NCI-H1930 (cell line): Measurements from ENCODE around the gene WSCD2.

ENCODE experiments used
- DNase-seq, 2 experiments: peaks; one replicate each; lab custom pipeline; 2025; lab: John Stamatoyannopoulos, UW

Gene WSCD2

DNA sequence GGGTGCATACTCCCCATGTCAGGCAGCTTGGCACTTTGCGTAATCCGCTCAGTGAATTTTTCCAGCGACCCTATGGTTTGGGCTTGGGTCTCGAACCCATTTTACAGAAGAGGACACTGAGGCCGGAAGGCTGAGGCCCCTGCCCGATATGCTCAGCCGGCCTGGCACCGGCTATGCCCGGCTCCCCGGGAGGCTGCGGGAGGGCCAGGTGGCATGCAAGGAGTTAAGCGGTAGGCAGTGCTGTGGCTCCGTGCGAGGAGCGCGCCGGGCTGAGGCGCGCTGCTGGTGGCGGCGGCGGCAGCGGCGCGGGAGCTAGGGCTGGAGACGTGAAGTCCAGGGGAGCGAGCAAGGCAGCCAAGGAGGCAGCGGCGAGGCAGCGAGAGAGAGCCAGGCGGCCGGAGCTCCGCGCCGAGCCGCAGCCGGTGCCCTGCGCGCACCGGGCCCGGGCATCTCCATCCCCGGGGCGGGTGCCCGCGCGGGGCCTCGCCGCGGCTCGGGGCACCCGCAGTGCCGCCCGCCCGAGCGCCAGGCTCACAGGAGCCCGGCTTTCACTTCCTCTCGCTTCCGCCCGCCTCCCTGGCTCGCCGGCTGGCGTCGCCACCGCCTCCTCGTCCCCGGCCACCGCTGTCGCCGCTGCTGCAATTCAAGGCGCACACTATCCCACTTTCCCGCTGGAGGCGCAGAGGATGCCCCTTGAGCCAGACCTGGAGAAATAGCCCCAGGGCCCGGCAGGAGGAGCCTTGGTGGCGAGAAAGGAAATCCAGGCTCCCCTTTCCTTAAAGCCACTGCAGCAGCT lies at the start of gene WSCD2:
Gene WSCD2, plus strand, starts transcription at position 272 of the 796 bp plus-strand sequence. CDS start 66,545 bp downstream, outside the sequence.
- peak; percentile 31 to 76 for DNase-seq

DNA sequence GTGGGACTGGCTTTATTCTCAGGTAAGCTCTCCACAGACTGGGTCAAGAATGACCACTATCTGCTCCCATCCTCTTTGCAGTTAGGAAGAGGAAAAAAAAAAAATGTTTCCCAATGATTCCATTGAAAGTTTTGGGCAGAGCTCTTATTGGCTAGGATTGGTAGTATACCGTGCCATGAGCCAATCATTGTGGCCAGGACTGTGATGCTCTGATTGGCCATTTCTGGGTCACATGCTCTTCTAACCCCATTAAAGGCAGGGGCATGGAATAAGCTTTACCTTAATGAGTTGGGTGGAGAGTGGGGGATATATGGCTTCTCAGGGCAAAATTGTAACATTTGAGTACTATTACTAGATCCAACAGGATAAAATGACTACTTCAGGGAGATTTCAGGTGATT lies 49.4 kb upstream of the WSCD2 start:
- no peak for DNase-seq

GRCh38 chr12:108080363-108080762 lies 48.7 kb upstream of the WSCD2 start:
- no peak for DNase-seq

DNA sequence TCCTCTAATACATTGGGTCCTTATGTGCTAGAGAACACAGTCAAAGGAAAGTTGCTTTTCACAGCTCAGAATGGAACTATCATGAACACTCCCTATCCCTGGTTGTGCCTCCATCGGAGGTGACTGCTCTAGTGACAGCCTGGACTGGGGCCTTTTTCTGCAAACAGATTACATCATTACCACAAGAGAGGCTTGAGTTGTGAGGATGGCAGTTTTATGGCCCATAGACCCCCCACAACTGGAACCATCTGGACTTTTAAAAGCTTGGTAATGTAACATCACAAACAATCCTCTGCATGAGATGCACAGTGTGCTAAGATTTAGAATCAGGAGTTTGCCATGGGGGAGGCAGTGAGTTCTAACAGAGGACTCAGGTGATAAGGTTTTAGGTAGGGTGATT lies 46.6 kb upstream of the WSCD2 start:
- no peak for DNase-seq

DNA sequence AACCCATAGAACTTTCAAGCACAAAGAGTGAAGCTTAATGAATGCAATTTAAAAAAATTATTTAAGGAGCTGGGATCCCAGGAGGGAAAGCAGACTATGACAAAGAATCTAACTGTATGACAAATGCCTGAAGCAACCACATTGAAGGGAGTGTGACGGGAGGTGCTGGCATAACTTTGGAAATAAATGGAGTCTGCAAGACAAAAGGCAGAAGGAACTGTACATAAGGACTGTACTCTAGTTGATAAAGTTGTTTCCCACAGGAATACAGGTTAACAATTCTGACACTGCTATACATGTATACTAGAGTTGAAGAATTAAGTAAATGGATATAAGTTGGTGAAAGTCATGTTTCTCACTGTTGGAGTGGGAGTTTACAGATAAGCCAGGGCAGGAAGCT lies 41.2 kb upstream of the WSCD2 start:
- DNase-seq, result no peak

- peak in 1 of 2 experiments; percentile 5 for DNase-seq
These were observed 38.8 kb upstream of the WSCD2 start for GRCh38 chr12:108090107-108090899.

DNA sequence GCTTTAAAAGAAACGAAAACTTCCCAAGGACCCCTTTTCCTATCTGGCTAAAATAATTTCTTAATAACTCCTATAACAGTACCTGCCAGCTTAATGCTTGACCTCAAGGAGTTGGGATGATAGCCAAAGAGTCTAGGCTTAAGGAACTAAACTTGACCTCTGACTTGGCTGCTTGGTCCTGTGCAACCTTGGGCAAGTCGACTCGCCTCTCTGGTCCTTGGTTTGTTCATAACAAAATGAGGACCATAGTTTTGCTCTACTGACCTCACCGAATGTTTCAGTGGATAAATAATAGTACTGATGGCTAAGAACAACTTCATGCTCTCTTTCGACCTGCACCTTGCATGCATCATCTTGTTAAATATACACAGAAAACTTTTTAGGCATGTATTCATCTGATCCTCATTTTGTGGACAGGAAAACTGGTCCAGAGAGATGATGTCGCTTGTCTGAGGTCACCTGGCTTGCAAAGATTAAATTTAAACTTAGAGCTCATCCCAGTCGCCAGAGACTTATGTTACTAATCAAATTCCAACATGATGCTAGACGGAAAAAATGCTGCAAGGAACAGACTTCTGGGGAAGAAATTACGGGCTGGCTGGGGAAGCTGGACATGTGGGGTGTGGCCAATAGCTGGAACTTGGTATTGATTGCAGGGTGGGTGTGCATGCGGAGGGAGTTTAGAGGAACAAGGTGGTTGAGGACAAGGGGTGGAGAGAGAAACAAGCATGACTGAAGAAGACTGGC lies 38.0 kb upstream of the WSCD2 start:
- no peak for DNase-seq

- no peak for DNase-seq
These were observed 37.4 kb upstream of the WSCD2 start for GRCh38 chr12:108091679-108092051.

DNA sequence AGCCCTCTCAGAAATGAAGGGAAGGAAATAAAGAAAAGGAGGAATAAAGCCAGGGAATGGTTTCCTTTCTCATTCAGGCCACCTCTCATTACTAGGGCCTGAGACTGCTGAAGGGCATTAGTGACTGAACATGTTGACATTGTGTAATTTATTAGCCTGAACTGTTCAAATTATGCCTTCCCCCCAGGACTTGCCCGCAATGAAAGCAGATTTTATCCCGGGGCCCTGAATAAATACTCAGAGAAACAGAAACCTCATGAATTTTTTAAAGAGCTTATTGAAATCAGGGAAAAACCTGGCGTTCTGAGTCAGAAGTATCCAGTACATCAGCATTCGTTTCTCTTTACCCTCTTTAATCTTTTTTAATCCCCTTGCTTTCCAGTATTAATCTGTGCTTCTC lies 35.9 kb upstream of the WSCD2 start:
- DNase-seq, result no peak

DNA sequence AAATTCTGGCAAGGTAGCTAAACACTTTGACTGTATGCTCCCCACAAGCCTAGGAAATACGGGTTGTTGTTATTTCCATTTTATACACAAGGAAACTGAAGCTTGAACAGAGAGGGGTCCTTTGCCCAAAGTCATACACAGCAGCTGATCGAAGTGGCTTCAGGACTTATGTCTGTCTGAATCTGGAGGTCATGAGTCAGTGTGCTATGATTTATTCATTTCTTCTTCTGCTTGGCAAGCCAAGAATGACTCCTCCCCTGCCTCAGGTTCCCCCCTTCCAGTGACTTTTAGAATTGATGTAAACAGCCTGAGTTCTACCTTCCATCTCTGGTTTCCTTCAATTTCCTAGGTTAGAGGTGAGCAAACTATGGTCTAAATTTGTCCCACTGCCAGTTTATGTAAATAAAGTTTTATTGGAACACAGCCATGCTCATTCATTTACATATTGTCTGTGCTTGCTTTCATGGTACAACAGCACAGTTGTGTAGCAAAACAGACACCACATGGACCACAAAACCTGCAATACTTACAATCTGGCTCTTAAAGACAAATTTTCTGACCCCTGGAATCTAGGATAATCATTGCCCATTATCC lies 34.9 kb upstream of the WSCD2 start:
- no peak for DNase-seq

DNA sequence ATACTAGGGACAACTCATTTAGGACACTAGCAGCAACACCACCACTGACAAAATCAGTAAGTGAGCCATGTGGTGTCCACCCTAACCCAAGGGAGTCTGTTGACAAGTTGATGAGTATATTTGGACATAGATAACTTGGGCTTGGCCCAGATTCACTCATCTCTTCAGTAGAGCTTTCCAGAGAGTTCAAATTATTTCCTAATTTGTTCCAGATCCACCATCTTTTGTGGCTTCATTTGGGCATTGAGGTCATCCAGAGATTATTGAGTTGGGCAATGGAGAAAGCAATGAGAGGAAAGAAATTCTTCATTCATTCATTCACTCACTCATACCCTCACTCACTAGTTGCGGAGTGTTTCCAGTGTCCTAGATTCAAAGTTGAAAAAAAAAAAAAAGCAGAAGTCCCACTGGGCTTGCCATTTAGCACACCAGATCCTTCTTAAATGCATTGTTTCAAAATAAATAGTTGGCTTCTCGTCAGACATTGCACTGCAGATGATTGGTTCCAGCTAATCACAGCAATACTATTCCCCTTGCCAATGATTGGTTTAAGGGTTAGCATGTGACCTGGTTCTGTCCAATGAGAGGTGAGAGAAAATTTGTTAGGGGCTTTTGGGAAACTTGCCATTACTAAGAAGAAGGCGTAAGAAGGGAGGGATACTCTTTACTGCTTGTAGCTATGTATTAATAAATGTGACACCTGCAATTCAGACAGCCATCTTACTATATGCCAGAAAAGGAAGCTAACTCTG lies 31.8 kb upstream of the WSCD2 start:
- no peak for DNase-seq

- DNase-seq, result no peak
These were observed 30.7 kb upstream of the WSCD2 start for GRCh38 chr12:108098374-108098773.

DNA sequence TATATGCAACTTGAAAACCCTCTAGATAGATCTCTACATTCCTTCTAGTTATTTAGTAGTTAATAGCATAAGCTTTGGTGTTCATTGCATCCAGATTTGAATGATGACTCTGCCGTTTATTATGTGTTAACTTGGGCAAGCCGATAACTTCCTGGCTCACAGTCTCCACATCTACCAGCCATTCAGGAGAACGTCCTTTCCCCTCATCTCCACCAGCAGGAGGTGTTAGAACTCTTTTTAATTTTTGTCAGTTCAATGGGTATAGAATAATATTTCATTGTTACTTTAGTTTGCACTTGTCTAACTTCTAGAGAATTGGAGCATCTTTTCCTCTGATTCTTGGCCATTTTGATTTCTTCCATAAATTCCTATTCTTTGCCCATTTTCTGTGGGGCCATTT lies 30.0 kb upstream of the WSCD2 start:
- DNase-seq, result no peak

- no peak for DNase-seq
These were observed 29.2 kb upstream of the WSCD2 start for GRCh38 chr12:108099778-108100489.

DNA sequence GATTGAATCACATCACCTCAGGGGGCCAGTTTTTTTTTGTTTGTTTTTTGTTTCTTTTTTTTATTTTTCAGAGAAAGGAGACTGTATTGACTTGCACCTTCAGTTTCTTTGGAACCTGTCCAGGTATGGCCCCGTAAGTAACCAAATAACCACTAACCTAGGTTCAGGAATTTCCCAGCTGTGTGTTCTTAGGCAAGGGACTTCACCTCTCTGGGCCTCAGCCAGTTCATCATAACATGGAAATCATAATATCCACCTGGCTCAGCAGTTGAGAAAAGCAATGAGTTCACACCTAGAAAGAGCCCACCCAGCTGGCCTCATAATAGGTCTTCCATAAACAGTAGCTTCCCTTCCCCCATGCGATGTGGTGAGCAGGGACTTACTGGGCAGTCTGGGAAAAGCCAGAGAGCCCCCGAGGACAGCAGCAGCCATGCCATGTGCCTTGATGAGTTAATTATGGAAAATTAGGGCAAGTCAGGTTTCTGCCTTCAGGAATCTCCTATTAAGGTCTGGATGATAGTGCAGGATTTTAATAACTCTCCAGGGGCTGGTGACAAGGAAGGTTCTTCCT lies 27.4 kb upstream of the WSCD2 start:
- no peak for DNase-seq

DNA sequence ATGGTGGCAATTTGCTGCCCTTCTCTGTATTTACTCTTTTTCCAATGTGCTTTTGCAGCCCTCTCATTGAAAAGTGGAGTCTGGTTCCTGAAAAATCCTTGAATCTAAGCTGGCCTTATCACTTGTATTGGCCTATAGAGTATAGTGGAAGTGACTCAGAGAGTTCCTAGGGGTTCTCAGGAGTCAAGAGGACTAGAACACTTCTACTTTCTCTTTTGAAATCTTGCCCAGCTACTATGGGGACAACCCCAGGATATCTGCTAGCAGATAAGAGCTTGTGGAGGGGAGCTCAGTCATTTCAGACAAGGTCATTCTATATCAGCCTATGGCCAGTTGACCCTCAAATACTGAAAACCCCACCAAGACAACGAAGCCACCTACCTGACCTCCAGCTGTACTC lies 26.7 kb upstream of the WSCD2 start:
- DNase-seq, result no peak

DNA sequence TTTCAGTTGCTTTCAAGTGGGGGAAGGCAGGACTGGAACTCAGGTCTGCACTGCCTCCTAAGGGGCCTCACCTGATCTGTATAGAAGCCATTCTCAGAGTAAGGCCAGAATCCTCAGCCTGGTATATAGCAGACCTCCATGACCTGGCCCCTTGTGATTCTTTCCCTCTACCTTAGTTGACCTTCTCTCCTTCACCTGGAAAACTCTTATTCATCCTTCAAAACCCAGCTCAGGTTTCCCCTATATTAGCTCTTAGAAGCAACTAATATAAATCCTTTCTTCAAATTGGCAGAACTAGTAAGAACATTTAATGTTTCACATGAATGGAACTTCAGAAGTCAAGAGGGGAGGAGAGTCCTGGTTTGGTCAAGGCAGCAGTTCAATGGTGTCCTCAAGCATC lies 26.0 kb upstream of the WSCD2 start:
- no peak for DNase-seq

DNA sequence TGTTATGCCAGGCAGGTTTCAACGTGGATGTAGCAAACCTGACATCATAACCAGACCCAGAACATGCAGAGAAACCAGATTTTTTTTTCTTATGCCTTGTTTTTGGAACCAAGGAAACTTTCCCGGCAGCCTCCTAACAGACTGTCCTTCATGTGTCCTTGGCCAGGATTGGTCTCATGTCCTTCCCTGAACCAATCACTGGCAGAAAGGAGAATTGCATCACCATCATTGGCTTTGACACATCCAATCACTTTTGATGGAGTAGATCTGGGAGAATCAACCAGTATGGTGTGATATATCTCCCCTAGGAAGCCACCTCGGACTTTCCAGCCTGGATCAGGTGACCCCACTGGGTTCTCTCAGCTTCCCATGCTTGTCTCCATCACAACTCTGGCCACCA lies 25.6 kb upstream of the WSCD2 start:
- DNase-seq, result no peak

DNA sequence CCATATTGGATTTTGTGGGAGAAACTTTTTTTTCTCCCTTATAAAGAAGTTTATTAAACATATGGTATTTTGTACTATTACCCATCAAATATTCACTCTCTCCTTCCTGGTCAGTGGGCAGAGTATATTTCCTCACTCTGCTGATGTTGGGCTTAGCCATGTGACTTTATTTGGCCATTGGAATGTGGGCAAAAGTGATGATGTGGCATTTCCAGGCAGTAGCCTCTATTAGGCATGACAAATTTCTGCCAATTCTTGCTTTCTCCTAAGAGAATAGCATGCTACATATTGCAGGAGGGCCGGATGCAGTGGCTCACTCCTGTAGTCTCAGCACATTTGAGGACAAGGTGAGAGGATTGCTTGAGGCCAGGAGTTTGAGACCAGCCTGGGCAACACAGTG lies 24.4 kb upstream of the WSCD2 start:
- no peak for DNase-seq

DNA sequence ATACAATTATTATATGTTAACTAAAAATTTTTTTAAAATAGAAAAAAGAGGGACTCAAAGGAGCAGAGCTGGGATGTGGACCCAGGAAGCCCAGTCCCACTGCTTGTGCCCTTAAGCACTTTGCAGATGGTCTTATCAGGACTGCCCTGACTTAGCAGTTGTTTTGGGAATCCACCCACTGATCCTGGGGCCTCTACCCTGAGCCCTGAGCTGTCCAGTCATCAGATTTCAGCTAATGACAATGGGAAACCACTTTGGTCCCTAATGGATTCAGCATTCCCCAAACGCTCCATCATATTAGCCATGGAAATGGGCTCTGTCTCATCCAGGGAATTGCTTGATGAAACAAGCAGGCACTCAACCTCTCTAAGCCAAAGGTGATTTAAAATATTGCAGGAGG lies 22.5 kb upstream of the WSCD2 start:
- DNase-seq, result no peak

GRCh38 chr12:108107293-108107692 lies 21.8 kb upstream of the WSCD2 start:
- DNase-seq, result no peak
